ENCODE results near the gene UNKL. TPM values are rescaled to one million over a fixed set of nuclear protein-coding genes. Genes with fewer than 3 reads are reported as not detected.

Gene UNKL
- total RNA-seq, 1 experiment from 2014 or later: 40.5 TPM

DNA sequence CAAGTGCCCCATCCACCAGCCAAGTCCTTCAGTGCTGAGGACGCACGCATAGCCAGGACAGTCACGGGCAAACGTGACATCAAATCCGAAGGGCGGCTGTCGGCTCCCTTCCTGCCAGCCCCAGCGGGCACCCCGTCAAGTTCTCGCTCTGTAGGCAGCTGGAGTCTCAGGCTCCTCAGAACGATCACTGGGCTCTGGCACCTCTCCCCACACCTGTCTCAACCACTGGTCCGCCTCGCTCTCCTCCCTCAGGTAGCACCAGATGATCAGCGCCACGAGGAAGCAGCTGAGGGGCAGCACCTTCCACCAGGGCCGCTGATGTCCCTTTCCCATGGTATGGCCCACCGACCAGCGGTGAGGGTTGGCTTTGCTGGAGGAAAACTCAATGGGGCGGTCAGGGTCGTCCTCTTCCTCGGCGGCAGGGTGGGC lies 5.6 kb upstream of the UNKL start:
- in situ Hi-C loops (cut with HindIII; ENCODE audit: low pct_unique_long_range_greater_than_20kb, low sequenced_read_pairs): no loop called here
- DNase-seq (ENCODE audit: low read depth): no peak

DNA sequence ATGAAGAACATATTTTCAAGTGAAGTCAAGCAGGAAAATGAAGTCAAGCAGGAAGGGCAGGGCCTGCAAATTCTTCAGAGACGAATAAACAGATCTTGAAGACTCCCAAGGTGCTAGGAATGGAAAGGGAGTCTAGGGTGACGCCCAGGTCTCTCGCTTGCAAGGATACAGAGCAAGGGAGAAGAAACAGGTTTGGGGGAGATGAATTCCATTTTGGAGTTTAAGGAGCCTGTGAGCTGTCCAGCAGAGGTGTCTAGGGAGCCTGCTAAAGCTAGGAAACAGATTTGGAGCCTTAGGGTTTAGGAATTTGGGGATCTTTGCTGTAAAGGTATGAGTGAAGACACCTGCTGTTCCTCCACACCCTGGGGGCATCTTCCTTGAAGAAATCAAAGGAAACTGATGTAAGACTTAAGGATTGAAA lies 2.0 kb upstream of the UNKL start:
- in situ Hi-C loops (cut with HindIII; ENCODE audit: low pct_unique_long_range_greater_than_20kb, low sequenced_read_pairs): no loop called here

DNA sequence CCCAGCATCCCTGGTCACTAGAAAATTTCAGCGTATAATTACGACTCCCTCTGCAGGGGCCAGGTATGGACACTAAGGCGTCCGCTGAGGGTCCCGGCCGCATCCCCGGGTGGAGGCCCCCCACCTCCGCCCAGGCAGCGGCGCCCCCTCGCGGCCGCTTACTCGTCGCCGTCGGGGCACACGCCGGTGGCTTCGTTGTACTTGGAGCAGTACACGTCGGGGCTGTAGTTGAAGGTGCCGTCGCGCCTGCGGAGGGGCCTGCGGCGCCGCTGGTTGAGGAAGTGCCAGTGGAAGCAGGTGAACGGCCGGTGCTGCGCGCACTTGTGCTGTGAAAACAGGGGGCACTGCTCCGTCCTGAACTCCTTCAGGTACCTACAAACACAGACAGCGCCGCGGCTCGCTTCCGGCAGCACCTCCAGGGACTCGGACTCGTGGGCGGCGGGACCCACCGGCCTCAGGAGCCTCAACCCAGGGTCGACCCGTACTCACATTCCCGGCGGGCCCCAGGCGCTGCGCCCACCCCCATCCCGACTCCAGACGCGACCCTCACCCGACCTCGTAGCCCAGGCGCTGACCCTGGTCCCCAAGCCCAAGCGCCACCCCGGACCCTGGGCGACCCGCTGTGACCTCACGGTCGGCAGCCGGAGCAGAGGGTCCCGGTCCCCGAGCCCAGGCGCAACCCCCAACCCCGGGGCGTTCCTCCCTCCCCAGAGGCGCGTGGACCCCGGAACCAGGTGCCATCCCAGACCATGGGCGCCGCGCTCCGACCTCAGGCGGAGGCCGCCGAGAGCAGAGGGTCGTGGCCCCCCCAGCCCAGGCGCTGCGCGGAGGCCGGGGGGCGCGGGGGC lies 596 bp downstream of the UNKL start:
- DNase-seq (ENCODE audit: low read depth): peak; percentile 56
- in situ Hi-C loops (cut with HindIII; ENCODE audit: low pct_unique_long_range_greater_than_20kb, low sequenced_read_pairs): no loop called here

More for the DNA sequence above, 2.0 kb upstream of the UNKL start:
- peak; percentile 42 for DNase-seq (ENCODE audit: low read depth)

DNA sequence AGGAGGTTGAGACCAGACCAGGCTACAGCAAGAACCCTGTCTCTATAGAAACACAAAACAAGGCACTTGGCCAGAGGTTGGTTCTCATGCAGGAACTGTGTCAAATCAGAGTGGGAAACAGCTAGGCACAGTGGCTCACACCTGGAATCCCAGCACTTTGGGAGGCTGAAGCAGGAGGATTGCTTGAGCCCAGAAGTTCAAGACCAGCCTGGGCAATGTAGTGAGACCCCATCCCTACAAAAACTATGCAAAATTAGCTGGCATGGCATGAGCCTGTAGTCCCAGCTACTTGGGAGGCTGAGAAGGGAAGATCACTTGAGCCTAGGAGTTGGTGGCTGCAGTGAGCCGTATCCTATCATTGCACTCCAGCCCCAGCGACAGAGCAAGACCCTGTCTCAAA lies 1.7 kb downstream of the UNKL start:
- DNase-seq (ENCODE audit: low read depth): no peak
- in situ Hi-C loops (cut with HindIII; ENCODE audit: low pct_unique_long_range_greater_than_20kb, low sequenced_read_pairs): no loop called here

DNA sequence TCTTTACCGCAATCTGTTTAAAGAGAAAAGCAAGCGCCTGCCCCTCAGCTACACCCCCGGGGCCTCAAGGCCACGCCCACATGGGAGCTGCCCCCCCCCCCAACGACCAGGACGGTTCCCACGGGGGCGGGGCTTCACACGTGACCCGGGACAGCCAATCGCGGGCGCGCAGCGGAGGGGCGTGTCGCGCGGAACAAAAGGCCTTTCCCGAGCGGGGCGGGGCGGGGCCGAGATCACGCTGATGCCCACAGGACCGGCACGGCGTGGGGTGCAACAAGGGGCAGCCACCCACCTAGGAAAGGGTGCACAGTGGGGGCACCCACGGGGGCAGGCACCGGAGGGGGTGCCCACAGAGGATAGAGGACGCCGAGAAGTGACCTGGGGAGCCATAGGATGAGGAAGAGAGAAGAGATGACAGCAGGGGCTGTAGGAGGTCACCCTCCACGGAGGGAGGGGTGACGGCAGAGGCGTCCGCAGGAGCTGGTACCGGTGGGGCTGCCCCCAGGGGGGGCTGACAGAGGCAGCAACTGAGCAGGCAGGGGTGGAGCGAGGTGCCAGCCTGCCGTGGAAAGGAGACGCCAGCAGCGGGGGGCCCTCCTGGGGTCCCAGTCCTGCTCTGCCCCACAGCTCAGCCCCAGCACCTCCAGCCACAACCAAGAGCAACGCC lies 6.2 kb downstream of the UNKL start:
- in situ Hi-C loops (cut with HindIII; ENCODE audit: low pct_unique_long_range_greater_than_20kb, low sequenced_read_pairs): no loop called here

DNA sequence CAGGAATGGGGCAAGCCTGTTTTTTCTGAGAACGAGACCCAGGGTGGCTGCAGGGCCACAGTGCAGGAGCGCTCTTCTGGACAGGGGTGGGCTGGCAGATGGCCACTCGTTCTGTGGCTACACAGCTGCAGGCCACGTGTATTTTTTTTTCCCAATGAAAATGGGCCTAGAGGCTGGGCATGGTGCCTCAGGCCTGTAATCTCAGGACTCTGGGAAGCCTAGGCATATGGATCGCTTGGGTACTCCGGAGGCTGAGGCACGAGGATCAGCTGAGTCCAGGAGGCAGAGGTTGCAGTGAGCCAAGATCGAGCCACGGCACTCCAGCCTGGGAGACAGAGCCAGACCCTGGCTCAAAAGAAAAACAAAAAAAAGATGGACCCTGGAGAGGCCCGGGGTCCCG lies 6.8 kb downstream of the UNKL start:
- in situ Hi-C loops (cut with HindIII; ENCODE audit: low pct_unique_long_range_greater_than_20kb, low sequenced_read_pairs): no loop called here
- no peak for DNase-seq (ENCODE audit: low read depth)

More for the DNA sequence above, 6.2 kb downstream of the UNKL start:
- peak; percentile 92 for DNase-seq (ENCODE audit: low read depth)

DNA sequence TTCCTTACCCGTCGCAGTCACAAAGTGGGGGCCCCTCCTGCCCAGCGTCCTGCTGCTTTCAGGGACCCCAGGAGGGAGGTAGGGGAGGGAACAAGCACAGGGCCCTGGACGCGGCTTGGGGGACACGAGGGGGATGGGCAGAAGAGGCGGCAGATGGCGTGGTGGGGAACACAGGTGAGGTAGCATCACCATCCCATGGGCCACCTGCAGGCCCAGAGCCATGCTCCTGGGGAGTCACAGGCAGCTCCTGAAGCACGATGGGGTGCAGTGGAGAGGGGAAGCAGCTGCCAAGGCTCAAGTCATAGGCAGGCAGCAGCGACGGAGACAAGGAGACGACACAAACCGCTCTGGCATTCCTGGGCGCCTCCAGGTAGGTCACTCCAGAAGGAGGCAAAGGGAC lies 10.8 kb downstream of the UNKL start:
- no peak for DNase-seq (ENCODE audit: low read depth)
- in situ Hi-C loops (cut with HindIII; ENCODE audit: low pct_unique_long_range_greater_than_20kb, low sequenced_read_pairs): no loop called here

DNA sequence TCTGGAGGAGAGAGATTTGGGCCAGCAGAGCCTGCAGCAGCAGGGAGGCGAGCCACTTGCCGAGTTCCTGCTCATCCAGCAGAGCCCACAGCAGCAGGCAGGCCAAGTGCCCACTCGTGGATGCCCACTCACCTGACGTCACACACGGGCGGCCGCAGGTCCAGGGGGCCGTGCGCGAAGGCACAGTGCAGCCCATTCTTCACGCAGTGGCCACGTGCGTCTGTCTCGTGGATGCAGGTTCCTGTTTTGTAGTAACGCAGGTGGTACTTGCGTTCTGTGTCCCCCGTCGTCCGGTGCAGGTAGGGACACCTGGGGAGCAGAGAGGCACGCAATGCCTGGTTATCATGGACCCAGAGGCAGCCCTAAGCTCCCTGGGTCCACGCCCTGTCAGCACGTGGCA lies 11.5 kb downstream of the UNKL start:
- DNase-seq (ENCODE audit: low read depth): no peak
- in situ Hi-C loops (cut with HindIII; ENCODE audit: low pct_unique_long_range_greater_than_20kb, low sequenced_read_pairs): no loop called here

DNA sequence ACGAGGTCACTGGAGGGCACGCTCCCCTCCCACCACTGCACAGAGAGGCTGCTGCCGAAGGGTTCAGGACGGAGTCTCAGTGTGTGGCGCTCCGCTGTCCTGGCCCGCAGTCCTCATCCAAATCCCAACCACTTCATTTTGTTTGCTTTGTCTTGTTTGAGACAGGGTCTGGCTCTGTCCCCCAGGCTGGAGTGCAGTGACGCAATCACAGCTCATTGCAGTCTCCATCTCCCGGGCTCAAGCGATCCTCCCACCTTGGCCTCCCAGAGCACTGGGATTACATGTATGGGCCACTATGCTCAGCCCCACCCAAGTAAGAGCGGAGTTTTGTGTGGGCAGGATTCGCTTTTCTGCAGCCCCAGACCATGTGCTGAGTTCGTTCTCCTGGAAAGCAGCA lies 12.7 kb downstream of the UNKL start:
- in situ Hi-C loops (cut with HindIII; ENCODE audit: low pct_unique_long_range_greater_than_20kb, low sequenced_read_pairs): no loop called here

DNA sequence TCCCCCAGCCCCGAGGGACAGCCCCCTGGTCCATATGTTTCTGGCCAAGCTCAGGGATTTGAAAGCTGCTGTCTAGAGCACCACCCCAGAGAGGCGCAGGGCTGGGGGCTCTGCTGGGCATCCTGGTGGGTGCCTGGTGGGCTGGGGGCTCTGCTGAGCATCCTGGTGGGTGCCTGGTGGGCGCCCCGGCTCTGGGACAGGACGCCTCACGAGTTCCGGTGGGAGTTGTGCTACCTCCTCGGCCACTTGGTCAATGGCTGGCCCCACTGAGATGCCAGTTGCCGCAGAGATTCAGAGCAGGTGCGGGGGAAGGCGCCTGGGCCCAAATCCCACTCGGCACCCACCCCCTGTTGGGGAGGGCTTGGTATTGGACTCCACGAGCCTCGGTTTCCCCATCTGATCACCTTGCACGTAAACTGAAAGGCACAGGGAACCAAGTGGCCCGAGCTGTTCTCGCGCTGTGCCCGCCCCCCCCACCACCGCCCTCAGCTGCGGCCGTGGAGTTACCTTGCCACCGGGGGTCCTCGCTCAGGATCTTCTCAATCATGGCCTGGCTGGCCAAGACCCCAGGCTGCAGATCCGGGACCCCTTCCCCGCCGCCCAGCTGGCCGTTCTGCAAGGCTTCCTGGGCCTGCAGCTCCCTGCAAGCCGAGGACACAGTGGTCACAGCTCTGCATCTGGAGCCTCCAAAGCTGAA lies 13.3 kb downstream of the UNKL start:
- DNase-seq (ENCODE audit: low read depth): no peak
- in situ Hi-C loops (cut with HindIII; ENCODE audit: low pct_unique_long_range_greater_than_20kb, low sequenced_read_pairs): no loop called here

More for the DNA sequence above, 12.7 kb downstream of the UNKL start:
- DNase-seq (ENCODE audit: low read depth): no peak

DNA sequence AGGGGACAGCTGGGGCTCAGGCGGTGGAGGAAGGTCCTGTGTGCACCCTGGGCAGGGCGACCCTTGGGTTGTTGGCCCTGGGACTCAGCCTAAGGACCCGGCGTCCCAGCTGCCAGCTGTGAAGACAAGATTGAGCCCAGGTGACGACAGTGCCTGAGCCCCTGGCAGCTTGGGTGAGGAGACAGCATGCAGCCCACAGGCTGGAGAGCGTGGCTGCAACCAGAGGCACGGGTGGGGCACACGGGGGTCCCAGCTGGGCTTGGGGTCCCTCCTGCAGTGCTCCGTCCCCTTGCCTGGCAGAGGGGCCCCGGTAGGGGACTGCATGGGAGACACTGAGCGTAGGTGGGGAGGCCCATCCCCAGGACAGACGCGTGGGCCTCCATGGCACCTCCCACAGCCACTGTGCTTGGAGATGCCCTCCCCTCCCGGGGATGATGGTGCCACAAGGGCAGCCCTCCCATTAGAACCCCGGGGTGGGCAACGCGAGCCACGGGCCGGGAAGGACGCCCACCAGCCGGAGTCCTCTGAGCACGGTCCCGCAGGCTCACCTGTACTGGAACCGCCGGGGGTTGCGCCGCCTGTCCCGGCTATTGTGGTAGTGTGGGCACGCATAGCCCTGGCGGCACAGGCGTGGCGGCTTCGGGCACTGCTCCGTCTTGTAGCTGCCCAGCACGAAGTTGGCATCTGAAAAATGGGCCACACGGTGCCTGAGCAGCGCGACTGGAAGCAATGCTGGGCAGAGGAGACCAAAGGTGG lies 15.5 kb downstream of the UNKL start:
- no peak for DNase-seq (ENCODE audit: low read depth)
- in situ Hi-C loops (cut with HindIII; ENCODE audit: low pct_unique_long_range_greater_than_20kb, low sequenced_read_pairs): no loop called here

DNA sequence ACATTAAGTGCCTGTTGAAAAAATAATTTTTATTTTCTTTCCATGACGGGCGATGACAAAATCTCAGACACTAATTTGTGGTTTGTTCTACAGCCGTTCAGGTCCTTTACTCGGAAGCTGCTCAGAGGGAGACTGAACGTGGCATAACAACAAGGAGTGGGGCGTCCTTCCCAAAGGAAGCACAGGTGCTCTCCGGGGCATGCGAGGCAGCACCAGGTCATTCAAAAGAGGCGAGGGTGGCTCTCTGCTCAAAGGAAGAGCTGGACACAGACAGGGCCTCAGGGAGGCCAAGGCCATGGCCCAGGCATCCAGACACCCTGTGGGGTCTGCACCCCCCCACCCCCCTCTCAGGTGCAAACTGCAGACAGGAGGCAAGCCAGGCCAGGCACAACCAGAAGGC lies 16.2 kb downstream of the UNKL start:
- in situ Hi-C loops (cut with HindIII; ENCODE audit: low pct_unique_long_range_greater_than_20kb, low sequenced_read_pairs): no loop called here
- DNase-seq (ENCODE audit: low read depth): no peak

DNA sequence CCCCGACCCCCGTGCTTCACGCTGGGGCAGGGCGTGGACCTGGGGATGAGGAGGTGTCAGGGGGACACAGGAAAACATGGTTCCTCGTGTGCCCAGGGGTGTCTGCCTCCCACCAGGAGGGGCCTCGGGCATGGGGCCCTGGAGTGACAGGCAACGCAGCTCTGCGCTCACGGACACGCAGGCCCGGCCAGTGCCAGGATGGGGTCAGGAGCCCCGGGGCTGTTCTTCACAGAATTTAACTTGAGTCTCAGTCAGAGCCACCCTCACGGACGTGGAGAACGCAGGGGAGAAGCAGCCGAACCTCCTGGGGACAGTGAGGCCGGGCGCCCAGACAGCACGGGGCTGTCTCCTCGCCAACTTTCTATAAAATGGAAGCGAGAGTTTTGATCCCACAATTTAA lies 16.7 kb downstream of the UNKL start:
- in situ Hi-C loops (cut with HindIII; ENCODE audit: low pct_unique_long_range_greater_than_20kb, low sequenced_read_pairs): no loop called here
- no peak for DNase-seq (ENCODE audit: low read depth)

DNA sequence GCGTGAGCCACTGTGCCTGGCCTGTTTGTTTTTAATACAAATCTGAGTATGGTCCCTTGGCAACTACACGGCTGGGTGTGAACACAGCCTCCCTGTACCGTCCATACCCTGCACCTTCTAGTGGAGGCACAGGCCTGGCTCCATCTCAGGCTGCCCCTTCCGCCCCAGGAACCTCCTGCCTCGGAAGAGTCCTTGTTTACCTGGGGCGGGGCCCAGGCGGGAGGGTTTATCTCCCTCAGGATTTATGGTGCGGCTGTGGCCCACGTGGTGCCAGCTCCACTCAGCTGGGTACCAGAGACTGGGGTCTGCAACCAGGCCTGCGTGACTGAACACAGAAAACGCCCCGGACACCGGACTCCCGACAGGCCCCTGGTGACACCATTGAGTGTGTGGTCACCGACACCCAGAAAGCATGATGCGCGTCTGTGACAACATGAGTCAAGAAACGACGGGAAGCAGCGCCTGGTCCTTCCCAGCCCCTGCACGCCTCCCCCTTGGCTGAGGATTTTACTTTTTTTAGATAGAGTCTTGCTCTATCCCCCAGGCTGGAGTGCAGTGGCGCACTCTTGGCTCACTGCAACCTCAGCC lies 19.0 kb downstream of the UNKL start:
- DNase-seq (ENCODE audit: low read depth): no peak
- in situ Hi-C loops (cut with HindIII; ENCODE audit: low pct_unique_long_range_greater_than_20kb, low sequenced_read_pairs): no loop called here

DNA sequence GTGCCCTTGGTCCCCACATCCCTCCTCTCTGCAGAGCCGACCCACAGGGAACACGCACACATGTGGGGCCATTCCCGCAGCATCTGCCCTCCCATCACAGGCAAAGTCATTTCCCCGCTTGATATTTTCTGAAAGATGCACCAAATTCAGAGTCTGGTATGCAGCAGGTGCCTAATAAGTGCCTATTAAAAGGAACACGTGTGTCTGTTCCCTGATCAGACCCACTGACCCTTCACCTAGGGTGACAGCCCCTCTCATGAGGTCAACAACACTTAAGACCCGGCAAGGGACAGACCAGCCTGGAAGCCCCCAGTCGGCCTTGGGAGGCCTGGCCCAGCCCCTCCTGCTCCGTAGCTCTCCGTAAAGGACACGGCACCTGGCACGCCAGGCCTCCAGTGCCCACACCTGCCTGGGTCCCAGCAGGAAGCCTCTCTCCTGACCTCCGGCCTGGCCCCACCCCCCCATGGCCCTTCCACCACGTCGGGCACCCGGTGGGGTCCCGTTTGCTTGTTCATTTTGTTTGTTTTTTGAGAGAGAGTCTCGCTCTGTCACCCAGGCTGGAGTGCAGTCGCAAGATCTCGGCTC lies 20.0 kb downstream of the UNKL start:
- no peak for DNase-seq (ENCODE audit: low read depth)
- in situ Hi-C loops (cut with HindIII; ENCODE audit: low pct_unique_long_range_greater_than_20kb, low sequenced_read_pairs): no loop called here

DNA sequence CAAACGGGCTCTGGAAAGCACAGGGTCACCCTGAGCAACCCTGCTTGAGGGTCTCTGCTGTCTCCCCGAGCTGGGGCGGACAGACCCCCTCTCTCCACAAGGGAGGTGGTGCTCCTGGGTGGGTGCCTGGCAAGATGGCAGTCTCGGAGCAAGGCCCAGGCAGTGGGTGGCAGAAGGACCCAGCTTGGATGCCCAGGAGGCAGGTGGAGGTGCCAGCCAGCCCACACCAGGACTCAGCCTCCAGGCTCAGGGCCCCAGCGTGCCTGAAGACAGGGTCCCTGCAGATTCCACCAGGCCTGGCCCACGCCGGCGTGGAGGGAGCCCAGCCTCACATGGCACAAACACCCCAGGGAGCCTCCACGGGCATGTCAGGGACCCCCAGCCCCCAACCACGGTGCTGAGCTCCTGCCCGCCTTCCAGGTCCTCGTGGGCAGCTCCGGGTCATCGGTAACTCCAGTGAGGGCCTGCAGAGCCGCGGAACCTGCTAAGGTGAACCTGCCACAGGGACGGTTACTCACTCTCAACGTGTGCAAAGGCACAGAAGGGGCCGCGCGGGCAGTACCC lies 20.8 kb downstream of the UNKL start:
- no peak for DNase-seq (ENCODE audit: low read depth)
- in situ Hi-C loops (cut with HindIII; ENCODE audit: low pct_unique_long_range_greater_than_20kb, low sequenced_read_pairs): no loop called here

DNA sequence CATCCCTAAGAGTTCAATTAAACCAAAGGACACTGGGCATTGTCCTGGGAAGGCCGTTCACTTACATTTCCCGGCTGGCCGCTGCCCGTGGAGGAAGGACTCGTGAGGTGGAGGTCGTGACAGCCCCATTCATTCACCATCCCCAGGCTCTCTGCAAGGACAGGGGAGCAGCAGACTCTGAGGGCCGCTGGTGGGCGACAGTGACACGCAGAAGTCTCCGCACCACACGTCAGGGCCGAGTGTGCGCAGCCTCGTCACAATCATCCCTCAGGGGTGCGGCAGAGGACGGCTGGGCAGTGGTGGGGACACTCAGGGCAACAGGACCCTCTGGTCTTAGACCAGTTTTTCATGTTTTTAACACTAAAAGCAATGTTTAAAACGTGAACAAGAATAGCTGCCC lies 21.7 kb downstream of the UNKL start:
- in situ Hi-C loops (cut with HindIII; ENCODE audit: low pct_unique_long_range_greater_than_20kb, low sequenced_read_pairs): no loop called here

More for the DNA sequence above, 21.7 kb downstream of the UNKL start:
- DNase-seq (ENCODE audit: low read depth): no peak
